Superior temporal gyrus (tissue), 1 donor: ENCODE data around the gene IPO8.

ENCODE experiments used
- DNase-seq: peaks from one replicate; pipeline ENCODE4 v3.0.0-alpha.2; 2016; ENCODE audit errors: extremely low spot score

The IPO8 gene

GRCh38 chr12:30695199-30696102 lies at the start of gene IPO8:
IPO8 (minus strand) TSS chr12:30695869; CDS start chr12:30695647, 222 bp downstream.
- peak; percentile 88 for DNase-seq

- DNase-seq, result no peak
Measured at GRCh38 chr12:30744321-30744720, 48.7 kb upstream of the IPO8 start.

- DNase-seq, result no peak
Measured at GRCh38 chr12:30740274-30740673, 44.6 kb upstream of the IPO8 start.

GRCh38 chr12:30739020-30739419 lies 43.4 kb upstream of the IPO8 start:
- no peak for DNase-seq

GRCh38 chr12:30732954-30733637 lies 37.4 kb upstream of the IPO8 start:
- no peak for DNase-seq

GRCh38 chr12:30730011-30730410 lies 34.3 kb upstream of the IPO8 start:
- no peak for DNase-seq

GRCh38 chr12:30729547-30729946 lies 33.9 kb upstream of the IPO8 start:
- no peak for DNase-seq

- no peak for DNase-seq
Measured at GRCh38 chr12:30726647-30727046, 31.0 kb upstream of the IPO8 start.

- DNase-seq, result no peak
Measured at GRCh38 chr12:30725739-30726138, 30.1 kb upstream of the IPO8 start.

- DNase-seq, result no peak
Measured at GRCh38 chr12:30719060-30719459, 23.4 kb upstream of the IPO8 start.

- no peak for DNase-seq
Measured at GRCh38 chr12:30707613-30708342, 12.1 kb upstream of the IPO8 start.

- no peak for DNase-seq
Measured at GRCh38 chr12:30706476-30706875, 10.8 kb upstream of the IPO8 start.

GRCh38 chr12:30701056-30701455 lies 5.4 kb upstream of the IPO8 start:
- peak; percentile 59 for DNase-seq

GRCh38 chr12:30700216-30700900 lies 4.7 kb upstream of the IPO8 start:
- DNase-seq, result peak; percentile 72

GRCh38 chr12:30698346-30698745 lies 2.7 kb upstream of the IPO8 start:
- no peak for DNase-seq

- DNase-seq, result no peak
Measured at GRCh38 chr12:30696943-30697342, 1.3 kb upstream of the IPO8 start.

- no peak for DNase-seq
Measured at GRCh38 chr12:30696486-30696885, 817 bp upstream of the IPO8 start.

- no peak for DNase-seq
Measured at GRCh38 chr12:30696103-30696408, 387 bp upstream of the IPO8 start.

- DNase-seq, result peak; percentile 52
Measured at GRCh38 chr12:30694412-30695198, 1.1 kb downstream of the IPO8 start.

- no peak for DNase-seq
Measured at GRCh38 chr12:30692470-30692869, 3.2 kb downstream of the IPO8 start.
